K562 (cell line): Measurements from ENCODE around the gene PATJ.

Source experiments
- E2F1 ChIP-seq: sonication (generic); formaldehyde crosslinking; IDR thresholded peaks from 2 replicates; pipeline ENCODE4 v1.8.1; 2023; ENCODE audit warnings: mild to moderate bottlenecking, missing genetic modification reagents, moderate library complexity
- EP300 ChIP-seq: IDR thresholded peaks from 2 replicates; pipeline ENCODE4 v1.6.1; 2012; ENCODE audit warnings: low read length, improper control_type of control experiment
- GABPA ChIP-seq: fragments of 200-800 bp; sonication (Bioruptor generic); conservative IDR thresholded peaks from 2 replicates; pipeline ENCODE4 v1.6.1; 2016; ENCODE audit warnings: low read depth, missing genetic modification characterization, missing compliant biosample characterization
- HMGXB4 ChIP-seq: sonication (generic); formaldehyde crosslinking; IDR thresholded peaks from 2 replicates; pipeline ENCODE4 v1.8.1; 2023; ENCODE audit warnings: mild to moderate bottlenecking, missing genetic modification reagents
- MAX ChIP-seq: sonication (generic); formaldehyde crosslinking; IDR thresholded peaks from 2 replicates; pipeline ENCODE4 v1.9.0; 2022; ENCODE audit warnings: mild to moderate bottlenecking, missing genetic modification reagents
- PHB ChIP-seq: fragments of 250-450 bp; sonication (Bioruptor Pico); IDR thresholded peaks from 2 replicates; pipeline ENCODE4 v1.5.0; 2021
- SMARCC2 ChIP-seq: fragments of 450-650 bp; IDR thresholded peaks from 2 replicates; pipeline ENCODE4 v1.6.1; 2017; ENCODE audit warnings: antibody characterized with exemption, moderate library complexity, mild to moderate bottlenecking, low read depth
- SMARCE1 ChIP-seq: fragments of 450-650 bp; IDR thresholded peaks from 2 replicates; pipeline ENCODE4 v1.7.1; 2016; ENCODE audit warnings: mild to moderate bottlenecking

- TF ChIP-seq EP300 (no peak), GABPA (tag) (no peak), MAX (CRISPR knock-in tag) (no peak), SMARCE1 (no peak), SMARCC2 (no peak), HMGXB4 (no peak), PHB (CRISPR knock-in tag) (no peak), E2F1 (no peak)
Measured at GRCh38 chr1:62003777-62004176, 261.5 kb downstream of the PATJ start.
